ENCODE measurements around the gene HSD3B1. TPM values are rescaled to one million over a fixed set of nuclear protein-coding genes. Genes with fewer than 3 reads are reported as not detected.
A peak's percentile ranks its signal among the peaks of the same experiment; 100 is the strongest.

The HSD3B1 gene
- total RNA-seq, 1 experiment from 2014 or later = 0.39 TPM

- Histone ChIP-seq H3K36me3 (ENCODE audit: low read depth) (no peaks in the 10 kb centered on the region), H3K9me2 (ENCODE audit: insufficient read depth) (no peaks in the 10 kb centered on the region), H3K79me2 (ENCODE audit: low read depth) (no peaks in the 10 kb centered on the region), H3K27ac (no peak overlapping the region), H3F3A (ENCODE audit: insufficient read depth, low read depth) (no peaks in the 10 kb centered on the region), H3K4me3 (no peak overlapping the region), H4K20me1 (ENCODE audit: insufficient read depth) (no peaks in the 10 kb centered on the region), H3K9me3 (ENCODE audit: insufficient read depth, low read depth) (no peaks in the 10 kb centered on the region), H3K4me1 (replicated peaks; ENCODE audit: insufficient read depth) (no peaks in the 10 kb centered on the region), H3K27me3 (ENCODE audit: insufficient read depth, low read depth) (no peaks in the 10 kb centered on the region), H3K4me2 (no peak overlapping the region), H2AFZ (no peak overlapping the region)
- BruUV-seq (replicated peaks) = no TSS peak
- ChIA-PET CTCF (no interaction called here), POLR2A (ENCODE audit: unreplicated experiment) (no interaction called here)
- DNase-seq = peak in 1 of 2 experiments; percentile 37
- intact Hi-C loops (cut with micrococcal nuclease; ENCODE audit: unreplicated experiment) = no loop called here
- TF ChIP-seq EZH2 (IDR thresholded peaks at IDR 0.05; ENCODE audit: low read depth) = no peak
- TF ChIP-seq CTCF (conservative IDR thresholded peaks at IDR 0.05) = no peak
Measured at GRCh38 chr1:119531606-119532323, 24.8 kb downstream of the HSD3B1 start.

- Histone ChIP-seq H3K9me2 (ENCODE audit: insufficient read depth) (no peaks in the 10 kb centered on the region), H3K79me2 (ENCODE audit: low read depth) (no peaks in the 10 kb centered on the region), H2AFZ (no peak overlapping the region), H3K36me3 (ENCODE audit: low read depth) (no peaks in the 10 kb centered on the region), H3K27ac (no peak overlapping the region), H3F3A (ENCODE audit: insufficient read depth, low read depth) (no peaks in the 10 kb centered on the region), H4K20me1 (ENCODE audit: insufficient read depth) (no peaks in the 10 kb centered on the region), H3K27me3 (ENCODE audit: insufficient read depth, low read depth) (no peaks in the 10 kb centered on the region), H3K4me1 (replicated peaks; ENCODE audit: insufficient read depth) (no peaks in the 10 kb centered on the region), H3K4me3 (no peak overlapping the region), H3K9me3 (ENCODE audit: insufficient read depth, low read depth) (no peaks in the 10 kb centered on the region), H3K4me2 (no peak overlapping the region)
- no peak for TF ChIP-seq EZH2 (IDR thresholded peaks at IDR 0.05; ENCODE audit: low read depth)
- no peak for TF ChIP-seq CTCF (conservative IDR thresholded peaks at IDR 0.05)
- intact Hi-C loops (cut with micrococcal nuclease; ENCODE audit: unreplicated experiment) = no loop called here
- no peak for DNase-seq
- POLR2A ChIA-PET (ENCODE audit: unreplicated experiment) = no interaction called here
- no TSS peak for BruUV-seq (replicated peaks)
- CTCF ChIA-PET = no interaction called here
Measured at GRCh38 chr1:119532324-119532910, 25.4 kb downstream of the HSD3B1 start.

- POLR2A ChIA-PET (ENCODE audit: unreplicated experiment) = no interaction called here
- no peaks in the 10 kb centered on the region for H4K20me1 ChIP-seq (ENCODE audit: insufficient read depth)
- intact Hi-C loops (cut with micrococcal nuclease; ENCODE audit: unreplicated experiment) = no loop called here
Measured at GRCh38 chr1:119535381-119535780, 28.4 kb downstream of the HSD3B1 start.

More at GRCh38 chr1:119535381-119535780, 28.4 kb downstream of the HSD3B1 start:
- no peak overlapping the region for H2AFZ ChIP-seq
- BruUV-seq (replicated peaks) = no TSS peak
- H3K79me2 ChIP-seq (ENCODE audit: low read depth) = no peaks in the 10 kb centered on the region
- no peak overlapping the region for H3K4me2 ChIP-seq
- H3K36me3 ChIP-seq (ENCODE audit: low read depth) = no peaks in the 10 kb centered on the region
- H3K27me3 ChIP-seq (ENCODE audit: insufficient read depth, low read depth) = no peaks in the 10 kb centered on the region
- TF ChIP-seq CTCF (conservative IDR thresholded peaks at IDR 0.05) = no peak
- no peak for TF ChIP-seq EZH2 (IDR thresholded peaks at IDR 0.05; ENCODE audit: low read depth)
- no peak overlapping the region for H3K4me3 ChIP-seq
- H3F3A ChIP-seq (ENCODE audit: insufficient read depth, low read depth) = peaks cover 5% of the 10 kb centered on the region; the same call in 1 of the 2 replicates
- peak in 1 of 2 experiments; percentile 28 for DNase-seq
- H3K4me1 ChIP-seq (replicated peaks; ENCODE audit: insufficient read depth) = peaks cover 6% of the 10 kb centered on the region
- CTCF ChIA-PET = no interaction called here
- no peaks in the 10 kb centered on the region for H3K9me2 ChIP-seq (ENCODE audit: insufficient read depth)
- H3K27ac ChIP-seq = no peak overlapping the region
- H3K9me3 ChIP-seq (ENCODE audit: insufficient read depth, low read depth) = no peaks in the 10 kb centered on the region

Measured in PC-9 (cell line).